Caco-2 (cell line): ENCODE measurements around the gene PARP11. TPM values are rescaled to one million over a fixed set of nuclear protein-coding genes. Genes with fewer than 3 reads are reported as not detected.

ENCODE experiments used
- BruUV-seq: library from RNA; stranded (reverse); fragments of 400-500 nt; replicated peaks from 2 replicates; lab custom pipeline; 2021; lab: Mats Ljungman, UMichigan
- CTCF ChIA-PET: fragments of 300-600 bp; sonication (Branson Sonifier 250); formaldehyde crosslinking; loops from one replicate; lab custom pipeline; 2022; ENCODE audit warnings: antibody characterized with exemption; lab: Charles Lee
- POLR2A ChIA-PET: fragments of 300-600 bp; sonication (Branson Sonifier 250); formaldehyde crosslinking; loops from one replicate; lab custom pipeline; 2022; ENCODE audit warnings: antibody characterized with exemption; lab: Charles Lee
- DNase-seq, 2 experiments: peaks; one replicate each; pipeline versions ENCODE4 v3.0.0 to v3.0.0-alpha.2; 2020 to 2022
- H3K27me3 ChIP-seq: replicated peaks from 2 replicates; pipeline ENCODE4 v1.6.0; 2011; ENCODE audit warnings: low read length; ENCODE audit not compliant: control insufficient read depth, insufficient read depth
- H3K36me3 ChIP-seq: 2 replicates; pipeline ENCODE4 v1.5.1; 2011; ENCODE audit warnings: low read length; ENCODE audit not compliant: control insufficient read depth, insufficient read depth
- H3K4me1 ChIP-seq: fragments of 250-450 bp; sonication (Bioruptor Pico); 2 replicates; pipeline ENCODE4 v1.5.1; 2020; ENCODE audit warnings: mild to moderate bottlenecking
- H3K4me3 ChIP-seq: 2 replicates; pipeline ENCODE4 v1.5.1; 2011; ENCODE audit warnings: low read depth, mild to moderate bottlenecking, control low read depth, low read length
- H3K9me3 ChIP-seq: fragments of 250-450 bp; sonication (Bioruptor Pico); 2 replicates; pipeline ENCODE4 v1.5.1; 2020; ENCODE audit warnings: mild to moderate bottlenecking, moderate library complexity
- H3K27ac Mint-ChIP-seq: one replicate; pipeline ENCODE4 v1.8.0; 2022; ENCODE audit warnings: mixed read lengths; ENCODE audit not compliant: unreplicated experiment
- H3K27me3 Mint-ChIP-seq: one replicate; pipeline ENCODE4 v1.8.0; 2022; ENCODE audit warnings: mixed read lengths; ENCODE audit not compliant: insufficient read depth, unreplicated experiment
- H3K36me3 Mint-ChIP-seq: one replicate; pipeline ENCODE4 v1.8.0; 2022; ENCODE audit warnings: mild to moderate bottlenecking, mixed read lengths; ENCODE audit not compliant: insufficient read depth, unreplicated experiment
- H3K4me1 Mint-ChIP-seq: one replicate; pipeline ENCODE4 v1.8.0; 2022; ENCODE audit warnings: low read depth, mixed read lengths; ENCODE audit not compliant: unreplicated experiment
- H3K4me3 Mint-ChIP-seq: one replicate; pipeline ENCODE4 v1.8.0; 2022; ENCODE audit warnings: mild to moderate bottlenecking, moderate library complexity, mixed read lengths; ENCODE audit not compliant: unreplicated experiment
- H3K9me3 Mint-ChIP-seq: one replicate; pipeline ENCODE4 v1.8.0; 2022; ENCODE audit warnings: mixed read lengths; ENCODE audit not compliant: unreplicated experiment
- CTCF ChIP-seq, 2 experiments: fragments of 200-600 bp in 1 of 2; IDR thresholded peaks; 1 replicate in 1 of 2; 2 replicates in 1 of 2; pipeline versions ENCODE4 v1.5.1 to v1.8.0; 2011 to 2022; ENCODE audit warnings: antibody characterized with exemption in 1 of 2, control low read depth in 1 of 2, inconsistent platforms in 1 of 2, low read depth in 1 of 2, low read length in 1 of 2, mild to moderate bottlenecking in 1 of 2, moderate library complexity in 1 of 2; ENCODE audit not compliant: insufficient read depth in 1 of 2, severe bottlenecking in 1 of 2, unreplicated experiment in 1 of 2
- intact Hi-C: fragments of 100-400 bp; cut with micrococcal nuclease; formaldehyde crosslinking; loops from one replicate; pipeline ENCODE4 v1.10.0; 2022; ENCODE audit not compliant: unreplicated experiment
- total RNA-seq: library from RNA; stranded (reverse); gene quantifications from 2 replicates; pipeline ENCODE4 v1.2.3, GENCODE V29; 2022

PARP11 gene
- total RNA-seq, 1 experiment from 2014 or later = 18.1 TPM

- DNase-seq = no peak
- no peaks in the 10 kb centered on the region for H3K9me3 Mint-ChIP-seq
- POLR2A ChIA-PET = no interaction called here
- no peak overlapping the region for H3K4me3 Mint-ChIP-seq
- Histone ChIP-seq H3K4me3 (no peak overlapping the region), H3K9me3 (no peaks in the 10 kb centered on the region), H3K27me3 (no peaks in the 10 kb centered on the region), H3K4me1 (no peaks in the 10 kb centered on the region), H3K36me3 (no peaks in the 10 kb centered on the region; the same call in 1 of the 2 replicates)
- intact Hi-C loops = no loop called here
- H3K36me3 Mint-ChIP-seq = no peaks in the 10 kb centered on the region
- TF ChIP-seq CTCF (IDR thresholded peaks at IDR 0.05; ENCODE audit: insufficient read depth in 1 of 2, low read depth in 1 of 2, low read length in 1 of 2, severe bottlenecking in 1 of 2, unreplicated experiment in 1 of 2) = no peak
- no TSS peak for BruUV-seq
- no peaks in the 10 kb centered on the region for H3K27me3 Mint-ChIP-seq
- CTCF ChIA-PET = interaction anchor here (1.0 kb wide), 1 partner anchor 521 kb away, joined by 3 read pairs; no protein-coding TSS in a partner anchor
- no peaks in the 10 kb centered on the region for H3K4me1 Mint-ChIP-seq
- H3K27ac Mint-ChIP-seq = no peak overlapping the region
Measured at GRCh38 chr12:3821441-3821840, 51.8 kb downstream of the PARP11 start.

- intact Hi-C loops = no loop called here
- no peak overlapping the region for H3K4me3 Mint-ChIP-seq
- H3K36me3 Mint-ChIP-seq = no peaks in the 10 kb centered on the region
- H3K4me1 Mint-ChIP-seq = no peaks in the 10 kb centered on the region
- H3K27me3 Mint-ChIP-seq = no peaks in the 10 kb centered on the region
- H3K27ac Mint-ChIP-seq = no peak overlapping the region
- ChIA-PET POLR2A (no interaction called here), CTCF (no interaction called here)
- no TSS peak for BruUV-seq
- no peak for DNase-seq
- Histone ChIP-seq H3K36me3 (no peaks in the 10 kb centered on the region; the same call in 1 of the 2 replicates), H3K9me3 (no peaks in the 10 kb centered on the region), H3K27me3 (no peaks in the 10 kb centered on the region), H3K4me1 (no peaks in the 10 kb centered on the region), H3K4me3 (no peak overlapping the region)
- H3K9me3 Mint-ChIP-seq = no peaks in the 10 kb centered on the region
- TF ChIP-seq CTCF (IDR thresholded peaks at IDR 0.05; ENCODE audit: insufficient read depth in 1 of 2, low read depth in 1 of 2, low read length in 1 of 2, severe bottlenecking in 1 of 2, unreplicated experiment in 1 of 2) = no peak
Measured at GRCh38 chr12:3820122-3820521, 53.1 kb downstream of the PARP11 start.

- no TSS peak for BruUV-seq
- H3K27me3 ChIP-seq = no peaks in the 10 kb centered on the region
Measured at GRCh38 chr12:3816266-3816665, 56.9 kb downstream of the PARP11 start.

More at GRCh38 chr12:3816266-3816665, 56.9 kb downstream of the PARP11 start:
- DNase-seq = no peak
- no peaks in the 10 kb centered on the region for H3K9me3 Mint-ChIP-seq
- ChIA-PET CTCF (no interaction called here), POLR2A (no interaction called here)
- no peaks in the 10 kb centered on the region for H3K4me1 Mint-ChIP-seq
- H3K36me3 ChIP-seq = no peaks in the 10 kb centered on the region; the same call in none of the 2 replicates
- intact Hi-C loops = no loop called here
- H3K36me3 Mint-ChIP-seq = no peaks in the 10 kb centered on the region
- TF ChIP-seq CTCF (IDR thresholded peaks at IDR 0.05; ENCODE audit: insufficient read depth in 1 of 2, low read depth in 1 of 2, low read length in 1 of 2, severe bottlenecking in 1 of 2, unreplicated experiment in 1 of 2) = no peak
- no peak overlapping the region for H3K27ac Mint-ChIP-seq
- H3K9me3 ChIP-seq = no peaks in the 10 kb centered on the region
- no peak overlapping the region for H3K4me3 ChIP-seq
- H3K4me3 Mint-ChIP-seq = no peak overlapping the region
- H3K4me1 ChIP-seq = no peaks in the 10 kb centered on the region
- no peaks in the 10 kb centered on the region for H3K27me3 Mint-ChIP-seq
